Mesenchymal stem cell (in vitro differentiated cells and primary cell): ENCODE results near the gene FES.

Experiments used
- DNase-seq: peaks from one replicate; pipeline ENCODE4 v3.0.0-alpha.2; 2013
- H2AFZ ChIP-seq: one replicate; pipeline ENCODE4 v1.6.1; 2013; ENCODE audit warnings: low read depth, mild to moderate bottlenecking, control low read depth, inconsistent platforms, low read length, moderate library complexity
- H2AK5ac ChIP-seq: 2 replicates; pipeline ENCODE4 v1.6.1; 2013; ENCODE audit warnings: low read length, moderate library complexity, mild to moderate bottlenecking, inconsistent platforms; ENCODE audit not compliant: severe bottlenecking
- H2BK120ac ChIP-seq: one replicate; pipeline ENCODE4 v1.6.1; 2013; ENCODE audit warnings: low read depth, mild to moderate bottlenecking, inconsistent platforms, low read length, moderate library complexity
- H2BK12ac ChIP-seq, 2 experiments: one replicate each; pipeline ENCODE4 v1.6.1; 2013; ENCODE audit warnings: inconsistent platforms in 2 of 2, low read length in 2 of 2, mild to moderate bottlenecking in 2 of 2, moderate library complexity in 2 of 2, control low read depth in 1 of 2
- H2BK15ac ChIP-seq: one replicate; pipeline ENCODE4 v1.6.1; 2013; ENCODE audit warnings: mild to moderate bottlenecking, low read depth, inconsistent platforms; ENCODE audit not compliant: poor library complexity, severe bottlenecking
- H2BK5ac ChIP-seq: 2 replicates; pipeline ENCODE4 v1.6.1; 2013; ENCODE audit warnings: low read depth, mild to moderate bottlenecking, low read length, control low read depth, inconsistent platforms; ENCODE audit not compliant: poor library complexity, severe bottlenecking
- H3K14ac ChIP-seq, 2 experiments: one replicate each; pipeline ENCODE4 v1.6.1; 2013; ENCODE audit warnings: inconsistent platforms in 2 of 2, low read length in 2 of 2, control low read depth in 1 of 2, mild to moderate bottlenecking in 1 of 2, moderate library complexity in 1 of 2
- H3K18ac ChIP-seq, 2 experiments: one replicate each; pipeline ENCODE4 v1.6.1; 2013; ENCODE audit warnings: inconsistent platforms in 2 of 2, low read length in 2 of 2, control low read depth in 1 of 2, low read depth in 1 of 2, mild to moderate bottlenecking in 1 of 2
- H3K23ac ChIP-seq, 2 experiments: one replicate each; pipeline ENCODE4 v1.6.1; 2013; ENCODE audit warnings: inconsistent platforms in 2 of 2, low read length in 2 of 2, mild to moderate bottlenecking in 2 of 2, moderate library complexity in 2 of 2, control low read depth in 1 of 2
- H3K27ac ChIP-seq: 2 replicates; pipeline ENCODE4 v1.5.1; 2013; ENCODE audit warnings: mild to moderate bottlenecking, moderate library complexity, low read length, control low read depth, inconsistent platforms; ENCODE audit not compliant: poor library complexity, severe bottlenecking
- H3K27me3 ChIP-seq, 2 experiments: 2 replicates each; pipeline versions ENCODE4 v1.6.1 to v1.7.0; 2013; ENCODE audit warnings: low read length in 2 of 2, mild to moderate bottlenecking in 2 of 2, moderate library complexity in 2 of 2, control low read depth in 1 of 2, inconsistent platforms in 1 of 2; ENCODE audit not compliant: control insufficient read depth in 1 of 2, insufficient read depth in 1 of 2
- H3K36me3 ChIP-seq, 2 experiments: 2 replicates each; pipeline versions ENCODE4 v1.6.1 to v1.7.0; 2013; ENCODE audit warnings: low read length in 2 of 2, control low read depth in 1 of 2, inconsistent platforms in 1 of 2, low read depth in 1 of 2, mild to moderate bottlenecking in 1 of 2; ENCODE audit not compliant: insufficient read depth in 2 of 2, control insufficient read depth in 1 of 2
- H3K4ac ChIP-seq, 2 experiments: one replicate each; pipeline ENCODE4 v1.6.1; 2013; ENCODE audit warnings: inconsistent platforms in 2 of 2, low read length in 2 of 2, mild to moderate bottlenecking in 2 of 2, moderate library complexity in 2 of 2, control low read depth in 1 of 2, low read depth in 1 of 2
- H3K4me1 ChIP-seq: 2 replicates; pipeline ENCODE4 v1.6.1; 2013; ENCODE audit warnings: low read depth, low read length, control low read depth; ENCODE audit not compliant: control insufficient read depth, insufficient read depth
- H3K4me2 ChIP-seq: 2 replicates; pipeline ENCODE4 v1.6.1; 2013; ENCODE audit warnings: low read length, mild to moderate bottlenecking, inconsistent platforms; ENCODE audit not compliant: poor library complexity, severe bottlenecking
- H3K4me3 ChIP-seq, 2 experiments: 2 replicates each; pipeline versions ENCODE4 v1.5.1 to v1.7.0; 2013; ENCODE audit warnings: low read length in 2 of 2, mild to moderate bottlenecking in 2 of 2, control low read depth in 1 of 2, low read depth in 1 of 2; ENCODE audit not compliant: insufficient read depth in 1 of 2
- H3K79me1 ChIP-seq: replicated peaks from 2 replicates; pipeline ENCODE4 v1.6.1; 2013; ENCODE audit warnings: mild to moderate bottlenecking, control low read depth, low read length, inconsistent platforms; ENCODE audit not compliant: poor library complexity, severe bottlenecking
- H3K9ac ChIP-seq: 2 replicates; pipeline ENCODE4 v1.7.0; 2013; ENCODE audit warnings: mild to moderate bottlenecking, low read length, moderate library complexity
- H3K9me3 ChIP-seq: 2 replicates; pipeline ENCODE4 v1.7.0; 2013; ENCODE audit warnings: mild to moderate bottlenecking, low read length; ENCODE audit not compliant: control insufficient read depth
- H4K8ac ChIP-seq: one replicate; pipeline ENCODE4 v1.6.1; 2013; ENCODE audit warnings: inconsistent platforms, mild to moderate bottlenecking, low read length, moderate library complexity
- H4K91ac ChIP-seq: one replicate; pipeline ENCODE4 v1.6.1; 2013; ENCODE audit warnings: mild to moderate bottlenecking, low read length, inconsistent platforms
- WGBS: methylation state at CpG from one replicate; pipeline ENCODE4 v1.1.7; 2013; ENCODE audit warnings: mixed read lengths; 5-methylcytosine and 5-hydroxymethylcytosine counted together

FES gene

GRCh38 chr15:90865702-90866101, 18.6 kb upstream of the FES start:
- no peaks in the 10 kb centered on the region for H3K36me3 ChIP-seq
- H3K27ac ChIP-seq: no peak overlapping the region
- H3K14ac ChIP-seq: no peak overlapping the region
- H2AK5ac ChIP-seq: no peak overlapping the region
- no peak overlapping the region for H3K18ac ChIP-seq
- no peaks in the 10 kb centered on the region for H3K27me3 ChIP-seq
- DNase-seq: no peak
- no peaks in the 10 kb centered on the region for H3K9me3 ChIP-seq
- no peak overlapping the region for H2AFZ ChIP-seq
- H3K79me1 ChIP-seq: no peaks in the 10 kb centered on the region
- H3K4me3 ChIP-seq: no peak overlapping the region
- no peak overlapping the region for H2BK120ac ChIP-seq
- H3K4ac ChIP-seq: no peak overlapping the region
- no peak overlapping the region for H3K23ac ChIP-seq
- no peak overlapping the region for H2BK5ac ChIP-seq
- WGBS: 95% methylated on average over 4 of the region's 4 CpGs
- no peak overlapping the region for H3K9ac ChIP-seq
- no peak overlapping the region for H3K4me2 ChIP-seq
- H4K8ac ChIP-seq: no peak overlapping the region
- H2BK15ac ChIP-seq: no peak overlapping the region
- peaks cover 20% of the 10 kb centered on the region for H3K4me1 ChIP-seq
- no peak overlapping the region for H2BK12ac ChIP-seq
- no peak overlapping the region for H4K91ac ChIP-seq

- Histone ChIP-seq H2BK120ac (no peak overlapping the region), H3K27me3 (no peaks in the 10 kb centered on the region), H3K18ac (no peak overlapping the region), H2BK12ac (no peak overlapping the region), H3K14ac (peak overlapping the region in 1 of 2 experiments; percentile 61), H3K4ac (no peak overlapping the region), H2BK5ac (no peak overlapping the region), H3K4me3 (no peak overlapping the region), H3K4me1 (peaks cover 20% of the 10 kb centered on the region), H4K91ac (no peak overlapping the region), H2AFZ (no peak overlapping the region), H3K27ac (no peak overlapping the region), H3K4me2 (no peak overlapping the region), H2BK15ac (no peak overlapping the region), H4K8ac (no peak overlapping the region), H2AK5ac (no peak overlapping the region), H3K79me1 (no peaks in the 10 kb centered on the region), H3K36me3 (no peaks in the 10 kb centered on the region), H3K9me3 (no peaks in the 10 kb centered on the region), H3K9ac (no peak overlapping the region), H3K23ac (no peak overlapping the region)
- DNase-seq: no peak
- WGBS: 87% methylated on average over 16 of the region's 16 CpGs
These were observed 18.1 kb upstream of the FES start for GRCh38 chr15:90866161-90866715.

- no peak overlapping the region for H3K18ac ChIP-seq
- no peak overlapping the region for H4K91ac ChIP-seq
- H3K4me3 ChIP-seq: no peak overlapping the region
- no peaks in the 10 kb centered on the region for H3K9me3 ChIP-seq
- H3K4ac ChIP-seq: no peak overlapping the region
- no peak overlapping the region for H3K27ac ChIP-seq
- H3K4me1 ChIP-seq: peaks cover 20% of the 10 kb centered on the region
- no peak overlapping the region for H3K4me2 ChIP-seq
- H3K27me3 ChIP-seq: no peaks in the 10 kb centered on the region
- no peak overlapping the region for H2BK120ac ChIP-seq
- no peak overlapping the region for H2AK5ac ChIP-seq
- H4K8ac ChIP-seq: no peak overlapping the region
- H2BK12ac ChIP-seq: no peak overlapping the region
- H2AFZ ChIP-seq: no peak overlapping the region
- 96% methylated on average over 3 of the region's 3 CpGs for WGBS
- no peak overlapping the region for H3K14ac ChIP-seq
- no peak overlapping the region for H3K23ac ChIP-seq
- H2BK15ac ChIP-seq: no peak overlapping the region
- no peak overlapping the region for H2BK5ac ChIP-seq
- no peaks in the 10 kb centered on the region for H3K79me1 ChIP-seq
- DNase-seq: no peak
- H3K36me3 ChIP-seq: no peaks in the 10 kb centered on the region
- H3K9ac ChIP-seq: no peak overlapping the region
These were observed 17.5 kb upstream of the FES start for GRCh38 chr15:90866800-90867199.

GRCh38 chr15:90868261-90868689, 16.0 kb upstream of the FES start, which contains the start of gene FURIN:
Gene FURIN, plus strand, starts transcription at chr15:90868588. Its CDS starts 7,153 bp downstream, at chr15:90875741.
- 92% methylated on average over 5 of the region's 6 CpGs for WGBS
- Histone ChIP-seq H2BK120ac (peak within 1 kb of the TSS; percentile 37), H3K79me1 (no peaks in the 10 kb centered on the region), H4K8ac (peak within 1 kb of the TSS; percentile 89), H4K91ac (peak within 1 kb of the TSS; percentile 84), H3K4me1 (peaks cover 32% of the 10 kb centered on the region), H3K27me3 (no peaks in the 10 kb centered on the region), H3K18ac (peak within 1 kb of the TSS; percentile 63 to 88), H3K23ac (no peak within 1 kb of the TSS), H3K4me3 (no peak within 1 kb of the TSS), H3K9ac (peak within 1 kb of the TSS; percentile 46), H3K14ac (peak within 1 kb of the TSS in 1 of 2 experiments; percentile 21), H2BK15ac (peak within 1 kb of the TSS; percentile 84), H2AK5ac (peak within 1 kb of the TSS; percentile 51), H3K4me2 (no peak within 1 kb of the TSS), H3K36me3 (peaks cover 0 to 2% of the 10 kb centered on the region in 2 experiments), H2BK12ac (peak within 1 kb of the TSS; percentile 8 to 91), H3K9me3 (no peaks in the 10 kb centered on the region), H3K27ac (peak within 1 kb of the TSS; percentile 37), H2AFZ (no peak within 1 kb of the TSS), H2BK5ac (peak within 1 kb of the TSS; percentile 25), H3K4ac (peak within 1 kb of the TSS; percentile 82 to 88)
- DNase-seq: no peak
